HPDE6-E6E7 (cell line): ENCODE measurements around the gene IGF2BP2.

Source experiments
- DNase-seq: peaks from one replicate; pipeline ENCODE4 v3.0.0; 2011; ENCODE audit warnings: missing footprints; ENCODE audit errors: extremely low spot score

IGF2BP2 gene

GRCh38 chr3:185764980-185765370 lies 59.9 kb downstream of the IGF2BP2 start:
- DNase-seq = no peak

DNA sequence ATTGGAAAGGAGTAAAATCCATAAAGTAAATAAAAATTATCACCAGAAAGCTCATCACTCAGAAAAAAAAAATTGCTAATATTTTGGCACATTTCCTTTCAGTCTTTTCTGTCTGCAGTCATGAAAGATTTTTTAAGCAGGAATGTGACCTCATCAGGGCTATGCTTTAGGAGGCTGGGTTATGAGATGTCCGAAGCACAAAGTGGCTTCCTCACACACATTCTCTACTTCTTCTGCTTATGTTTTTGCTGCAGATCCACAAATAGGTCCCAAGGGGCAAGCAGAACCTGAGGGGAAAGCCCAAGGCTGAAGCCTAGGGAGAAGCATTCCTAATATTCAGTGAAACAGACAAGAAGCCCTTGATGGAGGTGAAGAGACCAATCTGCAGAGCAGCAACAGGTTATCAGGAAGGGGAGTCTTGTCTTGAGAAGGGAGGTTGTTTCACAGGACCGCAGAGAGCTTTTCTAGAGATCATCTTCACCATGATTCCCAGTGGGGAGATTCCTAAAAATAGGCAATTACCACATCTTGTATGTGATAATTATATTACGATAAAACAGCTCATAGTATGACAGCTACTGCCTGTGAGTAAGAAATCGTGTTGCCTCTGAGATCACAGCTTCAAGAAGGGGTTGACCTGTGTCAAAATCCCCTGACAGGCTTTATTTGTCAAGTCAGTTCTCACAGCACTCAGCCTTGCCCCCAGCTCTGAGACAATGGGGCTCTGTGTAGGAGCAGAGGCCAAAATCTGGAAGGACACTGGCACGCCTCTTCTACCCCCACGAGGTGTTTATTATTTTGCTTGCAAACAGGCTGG lies 60.5 kb downstream of the IGF2BP2 start:
- no peak for DNase-seq

DNA sequence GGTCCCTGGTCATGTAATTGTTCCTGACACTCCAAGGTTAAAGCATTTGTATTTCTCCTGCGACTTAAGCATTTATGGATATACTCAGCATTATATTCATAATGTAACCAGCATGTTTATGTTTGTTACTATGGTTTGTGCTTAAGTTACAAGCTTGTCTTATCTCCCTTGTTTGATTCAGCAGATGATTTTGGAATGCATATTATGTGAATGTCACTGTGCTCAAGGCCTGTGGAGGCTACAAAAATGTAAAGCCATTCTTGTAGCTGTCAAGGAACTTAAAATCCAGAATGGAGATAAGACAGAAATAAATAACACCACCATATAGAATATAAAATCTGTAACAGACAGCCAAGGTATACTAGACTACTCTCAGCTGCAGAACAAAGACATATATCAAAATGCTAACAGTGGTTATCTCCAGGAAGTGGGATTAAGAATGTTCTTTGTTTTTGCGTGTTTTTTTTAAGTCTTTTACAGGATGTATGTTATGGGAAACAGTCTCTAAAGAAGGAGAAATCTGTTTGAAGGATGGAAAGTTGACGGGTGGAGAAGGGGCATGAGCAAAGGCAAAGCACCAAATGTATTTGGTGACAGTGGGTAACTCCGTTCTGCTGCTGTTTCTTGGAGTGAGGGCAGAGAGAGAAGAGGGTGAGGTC lies 61.4 kb downstream of the IGF2BP2 start:
- DNase-seq = no peak

DNA sequence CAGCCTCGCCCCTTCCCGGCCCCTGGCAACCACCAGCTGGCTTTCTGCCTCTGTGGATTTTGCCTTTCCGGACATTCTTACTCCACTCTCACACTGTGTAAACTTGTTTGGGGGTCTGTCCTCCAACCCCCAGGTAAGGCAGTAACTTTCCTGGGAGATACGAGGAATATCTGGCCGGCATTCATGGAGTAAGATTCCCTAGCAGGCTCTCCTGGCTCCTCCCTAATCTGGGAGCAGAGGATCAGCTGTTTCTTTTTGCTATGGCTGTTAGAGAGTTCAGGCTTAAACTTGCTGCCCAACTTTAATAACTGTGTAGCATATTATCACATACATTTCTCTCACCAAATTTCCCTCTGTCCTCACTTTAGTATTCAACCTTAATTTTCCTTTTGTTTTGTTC lies 64.3 kb downstream of the IGF2BP2 start:
- DNase-seq = no peak

- DNase-seq = no peak
Observed at GRCh38 chr3:185760088-185760487, 64.8 kb downstream of the IGF2BP2 start.

- DNase-seq = no peak
Observed at GRCh38 chr3:185759512-185759911, 65.3 kb downstream of the IGF2BP2 start.

DNA sequence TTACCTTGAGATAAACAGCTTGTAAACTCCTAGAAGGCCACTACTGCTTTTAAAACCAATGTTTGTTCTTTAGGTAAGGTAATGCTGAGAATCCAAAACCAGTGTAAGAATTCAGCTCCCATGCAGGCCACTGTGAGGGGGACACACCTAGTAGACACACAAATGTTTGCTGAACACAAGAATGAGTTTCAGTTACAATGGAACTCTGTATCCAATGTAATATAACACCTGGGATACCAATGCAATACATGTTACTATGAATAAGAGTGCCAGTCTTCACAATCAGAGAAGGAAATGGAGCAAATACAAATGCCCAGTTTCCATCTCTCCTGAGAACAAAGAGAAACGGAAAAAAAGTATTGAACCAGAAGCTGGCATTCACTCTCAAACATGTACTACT lies 65.9 kb downstream of the IGF2BP2 start:
- DNase-seq = no peak

DNA sequence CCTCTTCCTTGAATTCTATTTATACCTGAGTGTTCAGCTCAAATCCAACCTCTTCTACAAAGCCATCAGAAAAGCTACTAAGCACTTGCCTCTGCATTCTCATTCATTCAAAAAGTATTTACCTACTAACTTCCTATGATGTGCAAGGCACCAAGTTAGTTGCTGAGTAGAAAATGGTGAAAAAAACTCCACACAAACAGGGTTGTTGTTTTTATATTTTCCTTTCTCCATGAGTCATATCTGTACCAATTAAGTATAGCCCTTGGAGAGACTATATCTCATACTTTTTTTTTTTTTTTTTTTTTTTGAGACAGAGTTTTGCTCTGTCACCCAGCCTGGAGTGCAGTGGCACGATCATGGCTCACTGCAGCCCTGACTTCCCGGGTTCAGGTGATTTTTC lies 67.7 kb downstream of the IGF2BP2 start:
- DNase-seq = no peak

DNA sequence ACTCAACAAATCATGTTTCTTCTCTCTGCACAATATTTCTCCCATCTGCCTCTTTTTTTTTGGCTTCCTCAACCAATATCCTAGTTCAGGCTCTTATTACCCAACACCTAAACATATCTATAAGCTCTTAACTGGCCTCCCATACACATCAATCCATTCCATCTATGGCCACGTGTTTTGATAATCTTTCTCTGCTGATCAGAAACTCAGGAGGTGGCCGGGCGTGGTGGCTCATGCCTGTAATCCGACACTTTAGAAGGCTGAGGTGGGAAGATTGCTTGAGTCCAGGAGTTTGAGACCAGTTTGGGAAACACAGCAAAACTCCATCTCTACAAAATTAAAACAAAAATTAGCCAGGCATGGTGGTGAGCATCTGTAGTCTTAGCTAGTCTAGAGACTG lies 68.4 kb downstream of the IGF2BP2 start:
- DNase-seq = no peak

DNA sequence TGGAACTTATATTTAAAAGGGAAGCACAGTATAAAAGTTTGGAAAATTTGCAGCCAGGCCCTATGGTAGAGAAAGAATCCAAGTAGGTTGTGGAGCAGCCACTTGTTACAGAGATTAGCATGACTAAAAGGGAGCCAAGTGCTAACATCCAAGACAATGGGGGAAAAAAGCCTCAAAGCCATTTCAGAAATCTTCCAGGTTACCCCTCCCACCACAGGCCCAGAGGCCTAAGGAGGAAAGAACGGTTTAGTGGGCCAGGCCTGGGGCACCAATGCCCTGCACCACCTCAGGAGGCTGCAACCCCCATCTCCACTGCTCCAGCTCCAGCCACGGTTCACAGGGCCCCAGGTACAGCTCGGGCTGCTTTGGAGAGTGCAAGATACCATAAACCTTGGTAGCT lies 69.9 kb downstream of the IGF2BP2 start:
- no peak for DNase-seq

GRCh38 chr3:185753354-185753753 lies 71.5 kb downstream of the IGF2BP2 start:
- no peak for DNase-seq

- DNase-seq = no peak
Observed at GRCh38 chr3:185750702-185751101, 74.1 kb downstream of the IGF2BP2 start.

DNA sequence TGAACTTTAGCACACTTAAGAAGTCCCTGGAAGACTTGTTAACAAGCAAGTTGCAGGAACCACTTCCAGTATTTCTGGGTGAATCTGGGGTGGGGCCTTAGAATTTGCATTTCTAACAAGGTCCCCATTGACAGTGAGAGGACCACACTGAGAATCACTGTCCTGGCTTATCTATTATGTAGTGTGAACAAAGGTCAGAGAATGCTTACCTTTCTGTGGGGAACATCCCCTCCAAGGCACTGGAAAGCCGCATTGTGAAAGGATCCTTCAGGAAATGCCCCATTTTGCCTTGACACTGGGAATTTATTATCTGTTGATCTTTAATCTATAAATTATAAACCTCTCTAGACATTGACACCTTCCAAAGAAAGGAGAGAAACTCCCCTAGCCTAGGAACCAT lies 74.8 kb downstream of the IGF2BP2 start:
- DNase-seq = no peak

- no peak for DNase-seq
Observed at GRCh38 chr3:185746470-185746869, 78.4 kb downstream of the IGF2BP2 start.

DNA sequence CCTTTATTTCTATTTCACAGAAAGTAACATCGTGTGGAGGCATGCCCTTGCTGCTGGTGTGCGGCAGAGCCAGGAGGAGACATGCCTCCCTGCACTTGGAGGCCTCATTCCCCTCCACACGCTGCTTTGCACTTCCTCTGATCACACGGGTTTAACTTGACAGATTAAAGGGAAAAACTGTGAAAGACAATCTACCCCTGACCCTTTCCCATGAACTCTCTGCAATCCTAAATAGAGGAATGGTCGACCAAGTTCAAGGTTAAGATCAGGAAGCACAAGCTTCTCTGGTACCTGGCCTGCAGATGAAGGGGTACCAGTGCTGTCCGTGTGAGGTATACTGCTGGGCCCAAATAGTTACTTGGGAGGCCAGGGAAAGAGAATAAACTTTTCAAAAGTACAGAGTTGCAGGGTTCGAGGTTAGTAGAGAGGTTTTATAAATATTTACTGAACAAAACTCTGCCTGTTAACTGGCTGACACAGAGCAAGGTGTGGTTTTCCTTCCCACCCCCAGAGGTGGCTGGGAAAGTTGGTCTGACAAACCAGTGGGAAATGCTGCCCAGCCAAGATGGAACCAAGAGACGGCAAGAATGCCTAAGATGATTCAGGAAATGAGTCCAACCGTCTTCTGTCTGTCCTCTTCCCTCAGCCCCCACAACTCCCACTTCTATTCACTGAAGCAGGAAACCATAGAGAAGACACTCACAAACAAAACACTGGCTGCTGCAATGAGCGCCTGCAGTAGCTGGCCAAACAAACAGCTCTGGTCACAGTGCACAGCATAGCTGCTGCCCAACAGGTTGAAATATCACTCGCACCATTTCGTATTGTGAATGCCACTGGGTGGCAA lies 79.6 kb downstream of the IGF2BP2 start:
- DNase-seq = peak; percentile 52

DNA sequence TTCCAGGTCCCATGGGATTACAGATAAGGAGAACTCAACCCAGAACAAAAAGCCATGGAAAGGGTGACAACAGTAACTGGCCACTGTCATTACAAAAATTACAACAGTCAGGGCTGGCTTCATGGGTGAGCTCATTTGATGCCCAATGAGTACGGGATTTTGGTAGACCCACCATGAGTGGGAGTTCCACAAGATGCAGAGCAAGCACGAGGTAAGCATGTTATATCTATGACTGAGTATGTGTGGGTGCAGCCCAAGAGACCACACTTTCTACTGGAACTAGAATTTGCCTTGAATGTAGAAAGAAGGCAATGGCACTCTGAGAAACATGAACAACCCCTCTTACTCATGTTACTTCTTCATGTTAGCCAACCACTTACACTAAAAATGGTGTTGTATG lies 83.3 kb downstream of the IGF2BP2 start:
- no peak for DNase-seq

DNA sequence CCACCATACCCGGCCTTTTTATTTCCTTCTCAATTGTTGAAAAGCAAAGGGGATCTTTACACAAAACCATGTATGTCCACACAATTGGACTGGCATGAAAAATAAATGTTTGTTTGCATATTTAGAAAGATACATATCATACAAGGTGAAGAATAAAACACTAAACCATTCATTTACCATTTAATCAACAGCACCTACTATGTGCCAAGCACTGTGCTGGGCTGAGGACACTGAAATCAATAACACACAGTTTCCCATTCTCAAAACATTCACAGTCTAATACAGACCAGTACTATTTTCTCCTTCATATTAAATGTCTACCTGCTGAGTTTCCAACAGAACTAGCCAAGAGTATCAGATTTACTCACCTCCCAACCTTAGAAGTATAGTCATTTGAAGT lies 84.7 kb downstream of the IGF2BP2 start:
- no peak for DNase-seq

DNA sequence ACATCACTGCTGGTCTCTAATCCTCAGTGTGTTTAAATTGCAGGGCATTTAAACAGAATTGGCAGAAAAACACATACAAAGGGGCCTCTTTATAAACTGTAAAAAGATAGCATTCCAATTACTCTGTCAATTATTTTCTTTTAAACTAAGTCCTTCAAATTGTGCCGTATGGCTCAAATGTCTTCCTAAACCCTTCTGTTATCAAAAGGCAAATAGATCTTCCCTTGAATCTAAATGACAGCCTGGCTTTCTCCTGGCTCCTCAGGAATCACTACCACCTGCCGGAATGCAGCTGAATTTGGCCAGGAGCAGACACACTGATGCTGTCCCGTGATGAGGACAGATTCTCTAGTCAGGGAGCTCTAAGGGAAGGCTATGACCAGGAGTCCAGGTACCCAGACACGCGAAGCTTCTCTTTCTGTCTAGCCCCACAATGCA lies 85.6 kb downstream of the IGF2BP2 start:
- DNase-seq = no peak

GRCh38 chr3:185737740-185738680 lies 86.8 kb downstream of the IGF2BP2 start:
- DNase-seq = no peak

GRCh38 chr3:185737020-185737419 lies 87.8 kb downstream of the IGF2BP2 start:
- no peak for DNase-seq

GRCh38 chr3:185734725-185735096 lies 90.1 kb downstream of the IGF2BP2 start:
- DNase-seq = no peak
